DOHH2 (cell line): ENCODE results near the gene TTI1.

Source experiments
- CTCF ChIP-seq: fragments of 200-600 bp; sonication (generic); IDR thresholded peaks from one replicate; pipeline ENCODE4 v1.5.1; 2014; ENCODE audit warnings: antibody characterized with exemption, mild to moderate bottlenecking, low read depth, low read length; ENCODE audit not compliant: poor library complexity, severe bottlenecking
- EZH2phosphoT487 ChIP-seq: fragments of 200-600 bp; sonication (generic); IDR thresholded peaks from 2 replicates; pipeline ENCODE4 v1.6.1; 2017; ENCODE audit warnings: borderline replicate concordance, mild to moderate bottlenecking, antibody characterized with exemption, low read length, moderate library complexity, mixed read lengths

DNA sequence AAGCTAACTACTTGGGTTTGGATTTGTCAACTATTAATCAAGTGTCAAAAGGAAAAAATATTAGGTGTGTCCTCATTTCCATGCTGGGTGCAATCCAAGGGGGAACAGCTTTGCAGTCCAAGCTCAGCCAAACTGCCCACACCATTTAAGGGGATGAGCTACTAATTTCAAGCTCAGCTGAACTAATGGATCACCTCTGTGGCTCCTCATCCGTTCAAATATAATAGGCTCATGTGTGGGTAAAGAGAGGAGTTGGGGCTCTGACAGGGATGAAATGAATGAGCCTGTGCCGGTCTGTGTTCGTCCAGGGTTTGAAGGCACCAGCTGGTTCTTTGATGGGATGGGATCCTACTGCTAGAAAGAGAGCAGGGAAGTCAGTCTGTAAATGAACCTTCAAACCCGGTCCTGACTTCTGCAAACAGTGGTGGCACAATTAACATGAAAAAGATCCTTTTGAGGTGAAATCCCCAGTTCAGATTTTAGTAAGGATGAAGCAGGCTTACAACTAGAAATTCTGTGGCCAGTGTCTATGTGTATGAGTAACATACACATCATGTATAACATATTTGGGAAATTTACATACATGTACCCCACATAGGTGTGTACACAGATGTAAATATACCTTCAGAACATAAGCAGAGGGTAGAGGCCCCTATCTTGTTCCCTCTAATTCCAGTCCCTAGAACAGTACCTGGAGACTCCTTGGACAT lies 41.9 kb downstream of the TTI1 start:
- no peak for TF ChIP-seq CTCF
- no peak for TF ChIP-seq EZH2phosphoT487
